Measurements from ENCODE around the gene TST.

DNA sequence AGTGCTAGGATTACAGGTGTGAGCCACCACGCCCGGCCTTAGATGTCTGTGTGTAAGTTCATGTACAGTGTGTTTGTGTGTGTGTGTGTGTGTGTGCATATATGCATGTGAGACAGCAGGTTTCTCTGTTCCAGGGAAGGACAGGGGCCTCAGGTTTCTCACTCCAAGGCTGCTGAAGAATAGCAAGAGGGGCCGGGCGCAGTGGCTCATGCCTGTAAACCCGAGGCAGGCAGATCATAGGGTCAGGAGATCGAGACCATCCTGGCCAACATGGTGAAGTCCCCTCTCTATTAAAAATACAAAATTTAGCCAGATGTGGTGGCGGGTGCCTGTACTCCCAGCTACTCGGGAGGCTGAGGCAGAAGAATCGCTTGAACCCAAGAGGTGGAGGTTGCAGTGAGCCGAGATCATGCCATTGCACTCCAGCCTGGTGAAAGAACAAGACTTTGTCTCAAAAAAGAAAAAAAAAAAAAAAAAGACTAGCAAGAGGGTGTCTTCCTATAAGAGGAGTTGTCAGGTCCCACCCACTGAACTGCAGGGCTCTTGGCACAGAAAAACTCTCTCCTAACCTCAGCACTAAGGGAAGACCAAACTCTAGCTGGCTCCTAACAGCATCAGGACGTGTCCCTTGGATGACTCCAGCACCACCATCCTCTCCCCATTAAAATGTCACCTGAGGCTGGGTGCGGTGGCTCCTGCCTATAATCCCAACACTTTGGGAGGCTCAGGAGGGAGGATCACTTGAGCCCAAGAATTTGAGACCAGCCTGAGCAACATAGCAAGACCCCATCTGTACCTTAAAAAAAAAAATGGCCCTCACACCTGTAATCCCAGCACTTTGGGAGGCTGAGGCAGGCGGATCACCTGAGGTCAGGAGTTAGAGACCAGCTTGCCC lies 40.0 kb downstream of the TST start:
- TF ChIP-seq POLR2A (IDR thresholded peaks at IDR 0.05; ENCODE audit: low read depth) (no peak), EP300 (IDR thresholded peaks at IDR 0.05) (no peak), POLR2AphosphoS5 (IDR thresholded peaks at IDR 0.05) (no peak)
- TF ChIP-seq, protein P1, sequence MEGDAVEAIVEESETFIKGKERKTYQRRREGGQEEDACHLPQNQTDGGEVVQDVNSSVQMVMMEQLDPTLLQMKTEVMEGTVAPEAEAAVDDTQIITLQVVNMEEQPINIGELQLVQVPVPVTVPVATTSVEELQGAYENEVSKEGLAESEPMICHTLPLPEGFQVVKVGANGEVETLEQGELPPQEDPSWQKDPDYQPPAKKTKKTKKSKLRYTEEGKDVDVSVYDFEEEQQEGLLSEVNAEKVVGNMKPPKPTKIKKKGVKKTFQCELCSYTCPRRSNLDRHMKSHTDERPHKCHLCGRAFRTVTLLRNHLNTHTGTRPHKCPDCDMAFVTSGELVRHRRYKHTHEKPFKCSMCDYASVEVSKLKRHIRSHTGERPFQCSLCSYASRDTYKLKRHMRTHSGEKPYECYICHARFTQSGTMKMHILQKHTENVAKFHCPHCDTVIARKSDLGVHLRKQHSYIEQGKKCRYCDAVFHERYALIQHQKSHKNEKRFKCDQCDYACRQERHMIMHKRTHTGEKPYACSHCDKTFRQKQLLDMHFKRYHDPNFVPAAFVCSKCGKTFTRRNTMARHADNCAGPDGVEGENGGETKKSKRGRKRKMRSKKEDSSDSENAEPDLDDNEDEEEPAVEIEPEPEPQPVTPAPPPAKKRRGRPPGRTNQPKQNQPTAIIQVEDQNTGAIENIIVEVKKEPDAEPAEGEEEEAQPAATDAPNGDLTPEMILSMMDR (IDR thresholded peaks at IDR 0.05): no peak
